Effector CD4-positive, alpha-beta T cell (primary cell): ENCODE measurements around the gene EML1.

Source experiments
- DNase-seq: peaks from one replicate; pipeline ENCODE4 v3.0.0-alpha.2; 2020

Gene EML1

DNA sequence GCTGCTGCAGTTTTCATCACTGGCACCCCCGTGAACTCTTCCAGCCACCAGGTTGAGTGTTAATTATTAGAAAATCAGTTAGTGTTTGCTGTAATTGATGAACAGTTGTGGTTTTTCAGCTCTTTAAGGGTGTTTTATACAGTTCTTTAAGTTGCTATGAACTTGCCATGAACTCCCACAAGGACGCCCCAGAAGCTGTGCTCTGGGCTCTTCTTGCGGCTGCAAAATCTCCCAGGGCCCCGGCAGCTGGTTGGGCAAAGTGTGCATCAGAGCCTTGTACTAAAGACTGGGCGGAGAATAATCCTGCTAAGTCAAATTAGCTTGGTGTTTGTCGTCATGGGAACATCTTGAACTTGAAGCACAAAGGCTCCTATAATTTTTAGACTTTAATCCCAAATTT, 82.2 kb downstream of the EML1 start:
- no peak for DNase-seq

DNA sequence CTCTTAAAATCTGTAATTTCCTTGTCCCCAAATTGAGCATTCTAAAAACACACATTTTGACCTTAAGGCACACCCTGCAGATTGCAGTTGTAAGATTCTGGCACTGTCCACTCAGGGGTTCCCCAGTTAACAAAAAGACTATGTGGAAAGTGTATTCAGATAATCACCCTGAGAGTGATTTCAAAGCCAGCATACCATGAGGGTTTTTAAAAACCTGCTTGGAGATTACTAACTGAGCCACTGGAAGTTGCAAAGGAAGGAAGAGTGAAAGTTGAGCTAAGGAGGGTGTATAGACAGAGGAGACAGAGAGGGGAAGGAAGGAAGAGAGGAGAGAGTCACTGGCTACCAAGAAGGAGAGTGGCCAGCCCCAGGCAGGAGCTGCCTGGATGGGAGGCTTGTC, 82.6 kb downstream of the EML1 start:
- DNase-seq, result no peak

DNA sequence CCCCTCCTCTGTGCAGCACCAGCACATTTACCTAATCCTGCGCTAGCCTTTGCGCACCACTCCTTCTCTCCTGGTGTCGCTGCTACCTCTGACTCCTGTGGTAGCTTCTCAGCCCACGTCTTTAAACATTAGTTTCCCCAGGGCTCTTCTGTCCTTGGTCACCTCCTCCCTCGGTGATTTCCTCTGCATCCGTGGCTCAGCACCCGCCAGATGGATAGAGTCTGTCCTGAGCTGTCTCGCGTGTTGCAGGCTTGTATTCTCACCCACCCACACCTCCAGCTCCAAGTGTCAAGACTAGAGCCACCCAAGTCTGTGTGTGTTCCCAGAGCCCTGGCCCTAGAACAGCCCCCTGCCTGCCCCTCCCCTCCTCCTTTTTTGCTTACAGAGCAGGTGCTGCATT, 83.2 kb downstream of the EML1 start:
- no peak for DNase-seq

- no peak for DNase-seq
Measured at GRCh38 chr14:99878563-99878962, 85.3 kb downstream of the EML1 start.

DNA sequence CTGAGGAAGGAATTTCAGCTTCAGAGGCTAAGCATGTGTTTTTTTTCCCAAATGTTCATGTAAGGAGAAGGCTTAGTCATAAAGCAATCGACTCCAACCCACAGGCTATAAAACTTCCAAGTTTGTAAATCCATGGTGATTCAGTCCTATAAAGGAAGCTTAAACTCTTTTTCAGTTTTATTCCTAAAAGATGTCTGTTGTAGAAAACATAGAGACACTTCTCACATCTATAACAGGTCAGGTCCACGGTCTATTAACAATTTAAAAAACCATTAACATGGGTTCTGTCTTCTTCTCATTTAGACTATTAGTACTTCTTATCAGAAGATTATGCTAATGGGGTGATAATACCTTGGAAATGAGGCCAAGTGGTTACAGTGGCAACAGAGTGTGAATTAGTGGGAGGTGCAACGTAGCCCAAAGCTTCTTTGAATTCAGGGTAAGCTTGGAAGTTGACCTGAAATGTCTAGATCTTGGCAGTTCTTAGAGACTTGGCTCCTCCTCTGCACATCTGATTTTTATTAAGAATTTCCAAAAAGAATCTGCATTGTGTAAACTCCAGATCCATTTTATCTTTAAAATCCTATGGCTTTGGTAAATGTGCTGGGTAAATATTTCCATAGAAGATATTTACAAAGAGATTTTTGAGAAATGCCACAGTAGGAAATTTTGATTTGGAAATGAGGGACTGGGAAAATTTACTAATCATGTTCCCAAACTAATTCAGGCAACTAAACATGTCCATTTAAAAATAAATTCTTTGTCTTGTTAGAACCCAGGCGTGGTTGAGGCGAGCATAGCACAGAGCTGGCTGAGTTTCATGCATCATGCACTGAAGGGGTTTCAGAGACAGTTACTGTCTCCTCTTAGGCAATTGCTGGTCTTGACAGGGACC, 86.4 kb downstream of the EML1 start:
- DNase-seq, result no peak

GRCh38 chr14:99880651-99881420, 87.6 kb downstream of the EML1 start:
- no peak for DNase-seq

DNA sequence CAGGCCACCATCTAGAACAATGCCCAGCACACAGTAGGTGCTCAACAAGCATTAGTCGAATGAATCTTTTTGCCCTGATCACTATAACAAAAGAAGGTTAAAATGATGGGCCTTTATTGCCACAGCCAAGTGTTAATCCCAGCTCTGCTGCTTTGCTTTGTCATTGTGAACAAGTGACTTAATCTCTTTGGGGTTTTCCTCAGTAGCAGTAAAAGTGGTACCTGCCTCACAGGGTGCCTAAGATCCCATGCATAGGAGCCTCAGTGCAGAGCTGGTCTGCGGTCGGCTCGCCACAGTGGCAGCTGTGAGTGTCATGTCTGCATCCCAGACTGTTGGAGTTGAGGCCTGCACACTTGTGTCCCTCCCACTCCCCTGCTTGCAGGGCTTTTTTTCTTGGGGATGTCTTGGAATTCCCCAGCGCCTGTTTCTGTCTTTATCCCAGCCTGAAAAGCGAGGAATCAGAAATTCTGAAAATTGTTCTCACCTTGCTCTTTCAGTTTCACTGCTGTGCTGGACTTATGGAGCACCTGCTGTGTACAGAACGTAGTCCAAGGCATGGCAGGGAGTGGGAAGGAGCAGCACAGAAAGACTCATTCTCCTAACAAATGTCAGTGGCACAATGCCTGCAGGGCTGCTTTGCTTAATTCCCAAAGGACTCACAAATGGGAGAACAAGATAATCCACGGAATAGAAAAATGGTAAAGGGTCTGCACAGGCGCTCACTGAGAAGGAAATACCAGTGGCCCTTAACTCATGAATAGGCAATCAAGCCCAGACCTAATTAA, 90.8 kb downstream of the EML1 start:
- DNase-seq, result no peak

GRCh38 chr14:99884834-99885648, 91.8 kb downstream of the EML1 start:
- DNase-seq, result peak; percentile 9

- DNase-seq, result no peak
Measured at GRCh38 chr14:99885649-99885958, 92.4 kb downstream of the EML1 start.

GRCh38 chr14:99887407-99887806, 94.2 kb downstream of the EML1 start:
- DNase-seq, result no peak

GRCh38 chr14:99888149-99888548, 94.9 kb downstream of the EML1 start:
- no peak for DNase-seq

DNA sequence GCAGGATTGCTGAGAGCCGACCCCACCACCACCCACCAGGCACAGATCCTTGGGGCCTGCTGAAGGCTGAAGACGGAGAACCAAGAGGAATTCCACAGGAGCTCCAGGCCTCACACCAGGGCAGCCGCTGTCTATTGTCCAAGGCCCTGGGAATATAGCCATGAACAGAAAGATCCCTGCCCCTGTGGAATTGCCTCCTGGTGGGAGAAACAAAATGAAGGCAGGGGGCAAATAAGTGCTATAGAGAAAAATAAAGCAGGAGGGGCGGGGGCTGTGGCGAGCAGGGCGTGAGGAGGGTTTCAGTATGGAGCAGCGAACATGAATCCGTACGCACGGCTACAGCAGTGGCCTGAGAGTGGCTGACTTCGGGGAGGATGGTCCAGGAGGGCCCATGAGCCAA, 96.1 kb downstream of the EML1 start:
- no peak for DNase-seq

DNA sequence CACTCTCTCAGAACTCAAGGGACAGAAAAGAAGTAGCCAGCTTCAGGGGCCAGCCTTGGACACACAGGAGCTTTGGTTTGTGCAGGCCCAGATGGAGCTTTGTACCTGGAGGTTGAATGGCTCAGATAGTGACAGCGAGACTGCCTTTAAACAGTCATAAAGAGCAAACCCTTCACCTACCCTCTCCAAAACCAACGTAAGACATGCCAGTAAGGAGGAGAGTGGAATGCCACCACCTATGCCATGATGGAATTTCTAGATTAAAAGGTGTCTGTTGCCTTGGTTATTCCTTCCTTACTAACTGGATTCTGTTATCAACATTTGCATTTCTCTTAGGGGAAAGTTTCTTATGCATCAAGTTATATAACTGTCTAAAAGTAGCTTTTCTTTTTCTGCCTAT, 98.1 kb downstream of the EML1 start:
- no peak for DNase-seq

DNA sequence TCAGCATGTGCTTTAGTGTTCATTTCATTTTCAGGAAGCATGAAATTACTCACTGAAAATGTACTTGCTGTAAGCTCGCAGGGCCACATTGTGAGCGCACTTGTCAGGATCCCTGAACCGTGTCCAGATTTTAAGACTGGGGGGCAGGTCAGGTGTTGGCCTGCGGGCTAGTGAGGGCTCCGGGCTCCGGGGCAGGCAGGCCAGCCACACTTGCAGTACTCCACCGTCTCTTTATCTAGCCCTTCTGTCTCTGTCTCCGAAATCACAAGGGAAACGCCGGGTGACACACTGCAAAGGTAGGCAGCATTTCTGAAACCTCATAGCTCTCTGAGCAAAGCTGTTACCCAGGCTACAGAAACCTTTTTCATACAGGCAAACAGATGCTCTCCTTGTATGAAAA, 98.7 kb downstream of the EML1 start:
- DNase-seq, result no peak

- DNase-seq, result no peak
Measured at GRCh38 chr14:99892406-99892805, 99.2 kb downstream of the EML1 start.

DNA sequence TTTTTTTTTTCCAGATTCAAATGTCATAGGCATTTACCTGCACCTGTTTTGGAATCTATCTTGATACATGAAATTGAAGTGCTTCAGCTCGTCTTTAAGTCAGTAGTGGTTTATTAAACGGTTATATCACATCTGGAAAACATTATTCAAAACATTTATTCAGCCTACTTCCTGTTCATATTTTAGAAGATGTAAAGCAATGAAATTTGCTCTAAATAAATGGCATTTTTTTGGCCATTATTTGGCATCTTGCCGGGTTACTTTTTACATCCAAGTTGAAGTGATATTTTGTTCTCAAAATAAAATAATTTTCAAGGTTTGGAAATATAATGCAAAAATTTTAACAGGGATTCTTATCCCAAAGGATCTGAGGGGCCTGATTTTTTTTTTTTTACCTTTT, 103.1 kb downstream of the EML1 start:
- no peak for DNase-seq

GRCh38 chr14:99899578-99900178, 106.5 kb downstream of the EML1 start:
- DNase-seq, result no peak

DNA sequence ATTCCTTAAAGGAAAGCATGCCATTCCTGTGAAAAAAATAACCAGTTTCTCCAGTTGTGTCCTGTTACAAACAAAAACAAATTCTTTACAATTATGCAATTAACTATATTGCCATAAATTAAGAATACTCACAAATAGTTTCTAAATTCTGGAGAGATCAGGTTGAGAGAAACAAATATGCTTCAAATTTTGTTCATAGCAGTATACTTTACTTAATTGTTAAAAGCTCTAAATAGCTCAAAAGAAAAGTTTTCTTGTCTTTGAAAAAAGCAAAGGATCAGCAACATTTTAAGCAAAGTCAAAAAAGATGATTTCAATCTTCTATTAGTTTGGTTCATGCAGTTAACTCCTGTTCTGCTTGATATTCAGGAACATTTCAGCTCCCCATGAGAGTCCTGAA, 109.7 kb downstream of the EML1 start:
- no peak for DNase-seq

DNA sequence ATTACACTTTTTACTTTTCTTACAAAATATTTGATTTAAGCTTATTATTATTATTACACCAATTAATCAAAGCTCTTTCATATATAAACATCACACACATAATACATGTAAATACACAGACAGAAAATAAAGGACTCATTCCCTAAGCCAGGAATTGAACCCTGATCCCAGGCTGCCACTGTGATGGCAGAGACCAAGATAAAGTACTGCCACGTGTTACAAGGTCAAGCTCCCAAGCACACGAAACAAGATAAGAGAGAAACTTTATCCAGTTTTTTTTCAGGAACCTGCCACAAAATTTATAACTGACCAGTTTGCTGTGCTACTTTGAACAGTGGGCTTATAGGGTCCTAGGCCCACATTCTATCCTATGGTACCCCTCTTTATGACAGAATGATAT, 111.3 kb downstream of the EML1 start:
- DNase-seq, result no peak

DNA sequence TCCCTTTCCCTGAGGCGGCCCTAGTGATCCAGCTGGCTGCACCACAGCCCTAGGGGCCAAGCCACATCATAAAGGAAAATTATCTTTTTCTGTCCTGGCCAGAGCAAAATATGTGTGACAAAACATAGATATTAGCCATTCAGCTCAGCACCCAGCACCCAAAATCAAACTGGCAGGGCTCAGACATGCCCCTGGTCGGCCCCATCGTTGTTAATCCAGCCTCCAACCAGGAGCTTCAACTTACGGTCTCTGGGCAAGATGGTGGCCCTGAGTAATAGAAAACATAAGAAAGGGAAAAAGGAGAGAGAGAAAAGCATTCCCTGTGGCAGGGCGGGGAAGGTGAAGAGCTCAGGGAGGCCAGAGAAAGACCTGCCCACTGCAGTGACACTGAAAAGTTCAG, 111.9 kb downstream of the EML1 start:
- no peak for DNase-seq

- DNase-seq, result no peak
Measured at GRCh38 chr14:99907761-99908652, 114.8 kb downstream of the EML1 start.
